AG09309 (cell line): Measurements from ENCODE around the gene MCRS1.
A peak's percentile ranks its signal among the peaks of the same experiment; 100 is the strongest.

ENCODE experiments used
- DNase-seq: peaks from one replicate; pipeline ENCODE4 v3.0.0-alpha.2; 2010; ENCODE audit warnings: low read depth
- H3K4me3 ChIP-seq: 2 replicates; pipeline ENCODE4 v1.5.1; 2011; ENCODE audit warnings: mild to moderate bottlenecking, low read depth, low read length, moderate library complexity; ENCODE audit not compliant: control insufficient read depth
- CTCF ChIP-seq: IDR thresholded peaks from 2 replicates; pipeline ENCODE4 v1.5.1; 2011; ENCODE audit warnings: mild to moderate bottlenecking, low read depth, low read length, inconsistent platforms; ENCODE audit not compliant: insufficient read depth, control insufficient read depth; ENCODE audit errors: missing control alignments

MCRS1 gene

GRCh38 chr12:49525942-49526341, 42.0 kb downstream of the MCRS1 start:
- no peak for TF ChIP-seq CTCF
- no peak overlapping the region for H3K4me3 ChIP-seq
- no peak for DNase-seq

- no peak for TF ChIP-seq CTCF
- DNase-seq: no peak
- no peak overlapping the region for H3K4me3 ChIP-seq
Observed at GRCh38 chr12:49524660-49525324, 43.1 kb downstream of the MCRS1 start.

GRCh38 chr12:49521389-49521788, 46.6 kb downstream of the MCRS1 start:
- TF ChIP-seq CTCF: no peak
- H3K4me3 ChIP-seq: no peak overlapping the region

GRCh38 chr12:49519574-49519936, 48.4 kb downstream of the MCRS1 start:
- DNase-seq: no peak
- no peak for TF ChIP-seq CTCF

More at GRCh38 chr12:49521389-49521788, 46.6 kb downstream of the MCRS1 start:
- no peak for DNase-seq

GRCh38 chr12:49518914-49519573, 48.9 kb downstream of the MCRS1 start:
- TF ChIP-seq CTCF: no peak
- no peak for DNase-seq
- H3K4me3 ChIP-seq: no peak overlapping the region

More at GRCh38 chr12:49519574-49519936, 48.4 kb downstream of the MCRS1 start:
- no peak overlapping the region for H3K4me3 ChIP-seq

GRCh38 chr12:49515266-49515665, 52.7 kb downstream of the MCRS1 start:
- DNase-seq: peak; percentile 18
- no peak for TF ChIP-seq CTCF
- no peak overlapping the region for H3K4me3 ChIP-seq
